ENCODE measurements around the gene ZPLD1.

The ZPLD1 gene

GRCh38 chr3:102480139-102480538 is 45.3 kb downstream of the ZPLD1 start:
- H3K27ac Mint-ChIP-seq = no peak overlapping the region
- CTCF ChIA-PET = interaction anchor here (1.5 kb wide), 1 partner anchor 56 kb away, joined by 3 read pairs; no protein-coding TSS in a partner anchor
- H3K27me3 Mint-ChIP-seq = no peaks in the 10 kb centered on the region
- H3K36me3 Mint-ChIP-seq = no peaks in the 10 kb centered on the region
- H3K4me3 Mint-ChIP-seq = no peak overlapping the region
- DNase-seq = no peak
- no peaks in the 10 kb centered on the region for H3K9me3 Mint-ChIP-seq
- no peaks in the 10 kb centered on the region for H3K4me1 Mint-ChIP-seq

- Mint-ChIP-seq H3K36me3 (no peaks in the 10 kb centered on the region), H3K9me3 (no peaks in the 10 kb centered on the region), H3K4me3 (no peak overlapping the region), H3K4me1 (no peaks in the 10 kb centered on the region), H3K27me3 (no peaks in the 10 kb centered on the region), H3K27ac (no peak overlapping the region)
- DNase-seq = no peak
- CTCF ChIA-PET = interaction anchor here (1.1 to 1.5 kb wide), 2 partner anchors 55 to 191 kb away, joined by 3 read pairs; no protein-coding TSS in a partner anchor
These were observed 46.2 kb downstream of the ZPLD1 start for GRCh38 chr3:102481050-102481449.

- Mint-ChIP-seq H3K27ac (no peak overlapping the region), H3K9me3 (no peaks in the 10 kb centered on the region), H3K36me3 (no peaks in the 10 kb centered on the region), H3K4me3 (no peak overlapping the region), H3K4me1 (no peaks in the 10 kb centered on the region), H3K27me3 (no peaks in the 10 kb centered on the region)
- no peak for DNase-seq
- CTCF ChIA-PET = no interaction called here
These were observed 48.7 kb downstream of the ZPLD1 start for GRCh38 chr3:102483556-102483955.

- Mint-ChIP-seq H3K4me1 (no peaks in the 10 kb centered on the region), H3K4me3 (no peak overlapping the region), H3K9me3 (no peaks in the 10 kb centered on the region), H3K27me3 (no peaks in the 10 kb centered on the region), H3K36me3 (no peaks in the 10 kb centered on the region), H3K27ac (no peak overlapping the region)
- DNase-seq = no peak
- CTCF ChIA-PET = no interaction called here
These were observed 49.5 kb downstream of the ZPLD1 start for GRCh38 chr3:102484363-102484762.

- Mint-ChIP-seq H3K9me3 (no peaks in the 10 kb centered on the region), H3K27me3 (no peaks in the 10 kb centered on the region), H3K27ac (no peak overlapping the region), H3K36me3 (no peaks in the 10 kb centered on the region), H3K4me3 (no peak overlapping the region), H3K4me1 (no peaks in the 10 kb centered on the region)
- no peak for DNase-seq
- CTCF ChIA-PET = no interaction called here
These were observed 50.9 kb downstream of the ZPLD1 start for GRCh38 chr3:102485701-102486100.

- H3K36me3 Mint-ChIP-seq = no peaks in the 10 kb centered on the region
- H3K27me3 Mint-ChIP-seq = no peaks in the 10 kb centered on the region
- H3K4me3 Mint-ChIP-seq = no peak overlapping the region
These were observed 53.5 kb downstream of the ZPLD1 start for GRCh38 chr3:102488331-102488730.

GRCh38 chr3:102492300-102492699 is 57.5 kb downstream of the ZPLD1 start:
- no peaks in the 10 kb centered on the region for H3K36me3 Mint-ChIP-seq
- H3K9me3 Mint-ChIP-seq = no peaks in the 10 kb centered on the region
- H3K27me3 Mint-ChIP-seq = no peaks in the 10 kb centered on the region
- DNase-seq = no peak
- H3K27ac Mint-ChIP-seq = no peak overlapping the region
- no peaks in the 10 kb centered on the region for H3K4me1 Mint-ChIP-seq
- H3K4me3 Mint-ChIP-seq = no peak overlapping the region
- CTCF ChIA-PET = interaction anchor here (0.6 kb wide), 1 partner anchor 128 kb away, joined by 3 read pairs; no protein-coding TSS in a partner anchor

More at GRCh38 chr3:102488331-102488730, 53.5 kb downstream of the ZPLD1 start:
- H3K9me3 Mint-ChIP-seq = no peaks in the 10 kb centered on the region
- DNase-seq = no peak
- H3K27ac Mint-ChIP-seq = no peak overlapping the region
- no peaks in the 10 kb centered on the region for H3K4me1 Mint-ChIP-seq
- CTCF ChIA-PET = no interaction called here

GRCh38 chr3:102497571-102497970 is 62.8 kb downstream of the ZPLD1 start:
- Mint-ChIP-seq H3K4me3 (no peak overlapping the region), H3K36me3 (no peaks in the 10 kb centered on the region), H3K9me3 (no peaks in the 10 kb centered on the region), H3K27ac (no peak overlapping the region), H3K4me1 (no peaks in the 10 kb centered on the region), H3K27me3 (no peaks in the 10 kb centered on the region)
- no peak for DNase-seq
- CTCF ChIA-PET = no interaction called here

GRCh38 chr3:102505542-102505941 is 70.7 kb downstream of the ZPLD1 start:
- H3K27me3 Mint-ChIP-seq = peaks cover 5% of the 10 kb centered on the region

GRCh38 chr3:102510663-102511062 is 75.8 kb downstream of the ZPLD1 start:
- Mint-ChIP-seq H3K27me3 (peaks cover 4% of the 10 kb centered on the region), H3K4me3 (no peak overlapping the region), H3K9me3 (no peaks in the 10 kb centered on the region), H3K36me3 (no peaks in the 10 kb centered on the region), H3K4me1 (no peaks in the 10 kb centered on the region), H3K27ac (no peak overlapping the region)
- DNase-seq = no peak
- CTCF ChIA-PET = no interaction called here

More at GRCh38 chr3:102505542-102505941, 70.7 kb downstream of the ZPLD1 start:
- no peak for DNase-seq
- Mint-ChIP-seq H3K27ac (no peak overlapping the region), H3K36me3 (no peaks in the 10 kb centered on the region), H3K4me1 (no peaks in the 10 kb centered on the region), H3K4me3 (no peak overlapping the region), H3K9me3 (peaks cover 3% of the 10 kb centered on the region)
- CTCF ChIA-PET = no interaction called here

GRCh38 chr3:102511168-102511567 is 76.4 kb downstream of the ZPLD1 start:
- H3K27me3 Mint-ChIP-seq = no peaks in the 10 kb centered on the region
- H3K4me1 Mint-ChIP-seq = no peaks in the 10 kb centered on the region
- no peak overlapping the region for H3K4me3 Mint-ChIP-seq
- no peak overlapping the region for H3K27ac Mint-ChIP-seq
- CTCF ChIA-PET = no interaction called here
- H3K36me3 Mint-ChIP-seq = no peaks in the 10 kb centered on the region
- no peaks in the 10 kb centered on the region for H3K9me3 Mint-ChIP-seq
- DNase-seq = no peak

GRCh38 chr3:102511639-102512038 is 76.8 kb downstream of the ZPLD1 start:
- Mint-ChIP-seq H3K9me3 (no peaks in the 10 kb centered on the region), H3K4me1 (no peaks in the 10 kb centered on the region), H3K36me3 (no peaks in the 10 kb centered on the region), H3K4me3 (no peak overlapping the region), H3K27me3 (no peaks in the 10 kb centered on the region), H3K27ac (no peak overlapping the region)
- no peak for DNase-seq
- CTCF ChIA-PET = no interaction called here

GRCh38 chr3:102512734-102513504 is 78.1 kb downstream of the ZPLD1 start:
- Mint-ChIP-seq H3K9me3 (no peaks in the 10 kb centered on the region), H3K36me3 (no peaks in the 10 kb centered on the region), H3K27me3 (no peaks in the 10 kb centered on the region), H3K27ac (no peak overlapping the region), H3K4me3 (no peak overlapping the region), H3K4me1 (no peaks in the 10 kb centered on the region)
- CTCF ChIA-PET = no interaction called here
- no peak for DNase-seq

GRCh38 chr3:102514241-102514640 is 79.4 kb downstream of the ZPLD1 start:
- CTCF ChIA-PET = no interaction called here

GRCh38 chr3:102521246-102521645 is 86.4 kb downstream of the ZPLD1 start:
- Mint-ChIP-seq H3K9me3 (no peaks in the 10 kb centered on the region), H3K27ac (no peak overlapping the region), H3K27me3 (peaks cover 4% of the 10 kb centered on the region), H3K36me3 (no peaks in the 10 kb centered on the region), H3K4me3 (no peak overlapping the region), H3K4me1 (no peaks in the 10 kb centered on the region)
- no peak for DNase-seq
- CTCF ChIA-PET = no interaction called here

More at GRCh38 chr3:102514241-102514640, 79.4 kb downstream of the ZPLD1 start:
- Mint-ChIP-seq H3K27ac (no peak overlapping the region), H3K9me3 (no peaks in the 10 kb centered on the region), H3K4me1 (no peaks in the 10 kb centered on the region), H3K4me3 (no peak overlapping the region), H3K27me3 (peaks cover 1% of the 10 kb centered on the region), H3K36me3 (no peaks in the 10 kb centered on the region)
- DNase-seq = no peak
